HG03159 (cell line): ENCODE results near the gene TEDC1.

Source experiments
- ATAC-seq: cut with Tn5 transposase; IDR thresholded peaks from one replicate; pipeline ENCODE4 v1.9.1; 2021; ENCODE audit warnings: mild to moderate bottlenecking, moderate library complexity; ENCODE audit not compliant: unreplicated experiment

Gene TEDC1

GRCh38 chr14:105473033-105473676 lies 17.9 kb upstream of the TEDC1 start:
- no peak for ATAC-seq

- ATAC-seq, result no peak
These were observed 17.2 kb upstream of the TEDC1 start for GRCh38 chr14:105473677-105474482.

DNA sequence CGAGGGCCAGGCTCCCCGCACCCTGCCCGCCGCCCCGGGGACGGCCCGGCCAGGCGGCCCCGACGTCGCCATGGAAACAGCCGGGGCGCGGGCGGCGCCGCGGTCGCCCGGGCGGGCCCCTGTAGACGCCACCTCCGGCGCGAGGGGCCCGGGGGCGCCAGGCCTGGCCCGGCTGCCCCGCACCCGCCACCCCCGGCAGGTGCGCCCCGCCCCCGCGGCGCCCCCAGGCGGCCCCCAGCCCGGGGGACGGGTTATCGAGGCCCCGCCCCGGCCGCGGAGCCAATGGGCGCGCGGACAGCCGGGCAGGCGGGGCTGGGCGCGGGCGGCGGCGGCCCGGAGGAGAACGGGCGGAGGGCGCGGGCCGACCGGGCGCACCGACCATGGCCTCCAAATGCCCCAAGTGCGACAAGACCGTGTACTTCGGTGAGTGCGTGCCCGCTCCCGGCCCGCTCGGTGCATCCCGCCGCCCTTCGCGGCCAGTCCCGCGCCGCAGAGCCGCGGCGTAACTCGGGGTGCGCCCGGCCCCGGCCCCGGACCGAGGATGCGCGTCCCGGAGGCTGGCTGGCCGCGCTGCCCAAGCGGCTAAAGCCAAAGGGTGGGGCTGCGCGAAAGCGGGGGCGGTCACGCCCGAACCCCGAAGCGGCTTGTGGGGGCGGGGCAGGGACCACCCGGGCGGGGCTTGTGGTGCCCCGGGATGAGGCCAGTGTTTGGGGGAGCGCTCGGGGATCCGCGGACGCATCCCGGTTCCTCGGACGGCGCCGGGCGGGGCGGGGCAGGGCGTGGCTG lies 16.4 kb upstream of the TEDC1 start, which contains the start of gene CRIP2:
Gene CRIP2, plus strand, starts transcription at position 339 of the 786 bp plus-strand sequence. Its CDS starts 42 bp downstream, at position 381.
- ATAC-seq, result no peak

- ATAC-seq, result no peak
These were observed 15.6 kb upstream of the TEDC1 start for GRCh38 chr14:105475269-105476096.

GRCh38 chr14:105476097-105476830 lies 14.8 kb upstream of the TEDC1 start:
- ATAC-seq, result no peak

- no peak for ATAC-seq
These were observed 14.0 kb upstream of the TEDC1 start for GRCh38 chr14:105476831-105477659.

GRCh38 chr14:105477660-105478397 lies 13.2 kb upstream of the TEDC1 start:
- ATAC-seq, result no peak

DNA sequence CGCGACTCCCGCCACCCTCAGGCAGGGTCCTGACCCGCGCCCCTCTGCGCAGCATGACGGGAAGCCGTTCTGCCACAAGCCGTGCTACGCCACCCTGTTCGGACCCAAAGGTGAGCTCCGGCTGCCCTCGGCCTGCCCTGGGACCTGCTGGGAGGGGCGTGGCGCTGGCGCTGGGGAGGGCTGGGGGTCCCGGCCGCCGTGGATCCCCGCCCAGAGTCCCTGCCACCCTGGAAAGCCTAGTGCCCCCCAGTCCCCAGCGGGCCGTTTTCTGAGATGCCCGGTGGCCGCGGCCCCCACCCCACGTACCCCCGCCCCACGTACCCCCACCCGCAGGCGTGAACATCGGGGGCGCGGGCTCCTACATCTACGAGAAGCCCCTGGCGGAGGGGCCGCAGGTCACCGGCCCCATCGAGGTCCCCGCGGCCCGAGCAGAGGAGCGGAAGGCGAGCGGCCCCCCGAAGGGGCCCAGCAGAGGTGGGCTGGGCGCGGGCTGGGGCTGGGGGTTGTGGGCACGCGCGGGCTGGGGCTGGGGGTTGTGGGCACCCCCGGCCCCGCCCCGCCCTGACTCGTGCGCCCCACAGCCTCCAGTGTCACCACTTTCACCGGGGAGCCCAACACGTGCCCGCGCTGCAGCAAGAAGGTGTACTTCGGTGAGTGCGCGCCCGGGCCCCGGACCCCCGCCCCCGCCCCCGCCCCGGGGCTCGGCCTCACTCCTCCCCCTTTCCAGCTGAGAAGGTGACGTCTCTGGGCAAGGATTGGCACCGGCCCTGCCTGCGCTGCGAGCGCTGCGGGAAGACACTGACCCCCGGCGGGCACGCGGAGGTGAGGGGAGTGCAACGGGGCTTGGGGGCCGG lies 12.4 kb upstream of the TEDC1 start:
- no peak for ATAC-seq

GRCh38 chr14:105479431-105480158 lies 11.5 kb upstream of the TEDC1 start:
- no peak for ATAC-seq

DNA sequence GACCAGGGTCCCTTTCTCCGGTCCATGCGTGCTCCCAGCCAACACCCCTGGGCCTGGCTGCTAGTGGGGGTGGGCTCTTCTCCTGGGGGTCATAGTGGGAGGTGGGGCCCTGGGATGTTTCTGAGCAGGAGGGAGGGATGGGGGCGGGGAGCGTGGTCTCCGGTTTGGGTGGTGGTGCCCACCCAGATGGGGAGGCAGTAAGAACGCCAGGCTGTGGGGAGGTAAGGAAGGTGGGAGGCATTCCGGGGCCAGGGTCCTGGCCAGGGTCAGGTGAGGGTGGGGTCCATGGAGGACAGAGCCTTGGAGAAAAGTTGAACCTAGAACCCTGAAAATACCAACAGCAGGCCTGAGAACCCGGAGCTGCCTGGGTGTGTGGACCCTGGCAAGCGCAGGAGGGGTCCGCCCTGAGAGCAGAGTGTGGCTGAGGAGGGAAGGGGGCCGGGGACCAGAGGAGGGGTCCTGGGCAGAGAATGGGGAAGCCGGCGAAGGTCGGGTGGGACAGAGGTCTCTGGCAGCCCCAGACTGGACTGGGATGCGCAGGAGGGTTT lies 10.8 kb upstream of the TEDC1 start:
- no peak for ATAC-seq

- ATAC-seq, result peak; percentile 46
These were observed 9.9 kb upstream of the TEDC1 start for GRCh38 chr14:105480807-105481801.

DNA sequence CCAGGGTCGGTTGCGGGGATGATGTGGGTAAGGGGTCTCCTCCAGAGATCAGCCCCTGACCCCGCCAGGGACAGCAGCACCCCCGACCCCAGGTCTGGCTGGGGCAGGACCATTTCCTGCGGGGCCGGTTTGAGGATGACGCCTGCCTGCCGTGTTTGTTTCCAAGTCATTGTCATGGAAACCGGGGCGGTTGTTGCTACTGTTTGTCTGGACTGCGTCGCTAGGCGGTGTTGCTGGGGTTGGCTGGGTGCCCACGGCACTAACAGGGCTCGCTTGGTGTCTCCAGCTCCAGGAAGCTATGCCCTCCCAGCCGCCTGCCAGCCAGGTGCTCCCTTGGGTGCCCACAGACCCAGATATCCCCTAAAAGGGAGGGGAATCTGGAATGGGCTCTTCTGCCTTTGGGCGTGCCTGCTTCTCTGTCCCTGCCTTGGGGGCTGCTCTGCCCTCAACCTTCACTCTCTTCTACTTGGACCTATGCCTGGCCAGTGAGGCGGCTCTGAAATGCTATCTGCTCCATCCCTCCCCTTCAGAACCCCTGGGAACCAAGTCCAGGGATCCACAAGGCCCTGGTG lies 9.1 kb upstream of the TEDC1 start:
- ATAC-seq, result peak; percentile 57

DNA sequence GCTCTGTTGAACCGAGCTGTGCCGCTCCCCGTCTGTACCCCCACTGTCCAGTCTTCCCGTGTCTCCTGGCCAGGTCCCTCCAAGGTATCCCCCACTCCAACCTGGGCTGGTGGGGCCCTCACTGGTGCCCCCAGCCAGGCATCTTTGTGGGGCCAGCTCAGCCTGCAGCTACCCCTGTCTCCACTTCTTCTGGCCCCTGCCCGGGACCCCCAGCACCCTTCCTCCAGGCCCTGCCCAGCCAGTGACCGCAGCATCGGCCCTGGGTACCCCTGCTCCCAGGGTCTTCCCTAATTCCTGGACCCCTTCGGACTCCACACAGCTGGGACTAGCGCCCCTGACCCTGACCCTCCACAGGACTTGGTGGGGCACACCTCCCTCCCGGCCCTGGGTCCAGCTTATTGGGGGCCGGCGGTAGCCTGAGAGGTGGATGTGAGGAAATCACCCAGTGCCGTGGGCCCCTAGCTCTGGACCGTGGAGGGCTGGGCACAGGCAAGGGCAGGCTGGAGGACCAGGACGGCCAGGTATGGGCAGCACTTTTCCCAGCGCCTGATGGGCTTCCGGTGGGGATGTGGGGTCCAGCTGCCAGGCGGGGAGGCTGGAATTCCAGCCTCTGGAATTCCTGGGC lies 8.4 kb upstream of the TEDC1 start:
- no peak for ATAC-seq

DNA sequence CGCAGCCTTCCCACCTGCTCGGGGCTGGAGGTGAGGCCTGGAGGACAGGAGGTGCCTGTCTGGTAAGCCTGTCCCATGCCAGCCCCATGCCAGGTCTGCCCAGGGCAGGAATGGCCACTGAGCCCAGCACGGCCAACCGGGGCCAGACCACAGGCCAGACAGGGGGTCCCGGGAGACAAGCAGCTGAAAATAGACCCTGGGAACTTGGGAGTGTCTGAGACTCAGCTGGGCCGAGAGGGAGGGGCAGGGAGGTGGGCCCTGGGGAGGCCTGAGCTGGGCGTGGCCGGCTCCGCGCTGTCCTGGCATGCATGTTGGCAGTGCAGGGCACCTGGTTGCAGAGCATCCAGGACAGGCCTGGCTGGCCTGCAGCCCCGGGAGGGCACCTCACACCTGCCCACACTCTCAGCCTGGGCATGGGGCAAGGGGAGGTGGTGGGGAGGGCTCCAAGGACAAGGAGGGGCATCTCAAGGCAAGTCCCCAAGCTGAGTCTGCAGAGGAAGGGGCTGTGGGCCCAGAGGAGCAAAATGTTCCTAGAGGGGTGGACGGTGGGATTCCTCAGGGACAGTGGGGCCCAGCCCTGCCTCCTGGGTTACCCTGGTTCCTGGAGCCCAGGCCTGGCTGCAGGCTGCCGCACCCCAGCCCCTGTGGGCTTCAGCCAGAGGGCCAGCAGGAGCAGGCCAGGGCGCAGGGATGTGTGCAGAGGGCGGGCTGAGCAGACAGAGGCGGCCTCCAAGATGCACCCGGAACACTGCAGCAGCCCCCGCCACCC lies 7.6 kb upstream of the TEDC1 start:
- ATAC-seq, result no peak
